Activated T-cell treated with anti-CD3 and anti-CD28 coated beads, Interleukin-2, amount 50 U/mL, for 72 hours (primary cell): ENCODE measurements around the gene RNF125. TPM values are rescaled to one million over a fixed set of nuclear protein-coding genes. Genes with fewer than 3 reads are reported as not detected.
A peak's percentile ranks its signal among the peaks of the same experiment; 100 is the strongest.
"Not testable (repeated sequence)": the region's sequence is repeated elsewhere in the genome, so short reads cannot be mapped to it uniquely, and the experiment has no call there.

Experiments used
- ATAC-seq, 2 donors: fragments of 150-1000 bp; cut with Tn5 transposase; replicated peaks in 1 of 2; 2 replicates each; pipeline ENCODE4 v1.10.0; 2021; ENCODE audit warnings: moderate library complexity in 2 of 2, mild to moderate bottlenecking in 1 of 2
- DNase-seq, 2 donors: peaks; one replicate each; pipeline ENCODE4 v3.0.0; 2021 to 2022; ENCODE audit warnings: mixed read lengths in 1 of 2
- H3K27ac Mint-ChIP-seq: one replicate; pipeline ENCODE4 v1.8.0; 2022; ENCODE audit warnings: mild to moderate bottlenecking, moderate library complexity, mixed read lengths
- H3K27me3 Mint-ChIP-seq: one replicate; pipeline ENCODE4 v1.8.0; 2022; ENCODE audit warnings: low read depth, mixed read lengths
- H3K36me3 Mint-ChIP-seq, 2 donors: one replicate each; pipeline ENCODE4 v1.8.0; 2022; ENCODE audit warnings: mixed read lengths in 2 of 2, mild to moderate bottlenecking in 1 of 2; ENCODE audit not compliant: insufficient read depth in 2 of 2
- H3K4me1 Mint-ChIP-seq: one replicate; pipeline ENCODE4 v1.8.0; 2022; ENCODE audit warnings: low read depth, mixed read lengths
- H3K4me3 Mint-ChIP-seq, 2 donors: one replicate each; pipeline ENCODE4 v1.8.0; 2022; ENCODE audit warnings: mild to moderate bottlenecking in 2 of 2, mixed read lengths in 2 of 2, moderate library complexity in 2 of 2
- H3K9me3 Mint-ChIP-seq, 2 donors: one replicate each; pipeline ENCODE4 v1.8.0; 2022; ENCODE audit warnings: mixed read lengths in 2 of 2
- total RNA-seq, 2 donors: library from RNA; stranded (reverse); gene quantifications; one replicate each; pipeline ENCODE4 v1.2.3, GENCODE V29; 2022

Gene RNF125
- total RNA-seq, 2 donors from 2014 or later, result 40.5 to 43.3 TPM

DNA sequence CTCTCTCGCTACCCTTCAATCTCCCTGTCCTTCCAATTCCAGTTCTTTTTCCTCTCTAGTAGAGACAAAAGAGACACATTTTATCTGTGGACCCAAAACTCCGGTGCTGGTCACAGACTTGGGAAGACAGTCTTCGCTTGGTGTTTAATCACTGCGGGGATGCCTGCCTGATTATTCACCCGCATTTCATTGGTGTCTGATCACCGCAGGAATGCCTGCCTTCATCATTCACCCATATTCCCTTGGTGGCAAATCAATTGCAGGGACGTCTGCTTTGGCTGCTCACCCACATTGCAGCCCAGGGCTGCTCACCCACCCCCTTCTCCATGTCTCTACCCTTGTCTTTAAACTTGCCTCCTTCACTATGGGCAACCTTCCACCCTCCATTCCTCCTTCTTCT is 17.5 kb upstream of the RNF125 start:
- not testable (repeated sequence) for H3K4me3 Mint-ChIP-seq, H3K4me1 Mint-ChIP-seq, H3K36me3 Mint-ChIP-seq, H3K9me3 Mint-ChIP-seq, DNase-seq, H3K27ac Mint-ChIP-seq, H3K27me3 Mint-ChIP-seq, ATAC-seq

DNA sequence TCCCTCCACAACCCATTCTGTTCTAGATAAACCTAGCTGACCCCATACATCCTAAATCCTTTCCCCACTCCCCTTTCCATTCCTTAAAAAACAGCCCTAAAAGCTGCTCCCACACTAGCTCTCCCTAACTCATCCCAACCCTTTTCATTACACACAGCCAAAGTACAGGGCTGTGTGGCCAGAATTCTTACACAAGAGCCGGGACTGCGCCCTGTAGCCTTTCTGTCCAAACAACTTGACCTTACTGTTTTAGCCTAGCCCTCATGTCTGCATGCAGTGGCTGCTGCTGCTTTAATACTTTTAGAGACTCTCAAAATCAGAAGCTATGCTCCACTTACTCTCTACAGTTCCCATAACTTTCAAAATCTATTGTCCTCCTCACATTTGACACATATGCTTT is 14.8 kb upstream of the RNF125 start:
- ATAC-seq, DNase-seq, H3K27me3 Mint-ChIP-seq, H3K36me3 Mint-ChIP-seq, H3K4me3 Mint-ChIP-seq, H3K9me3 Mint-ChIP-seq, H3K4me1 Mint-ChIP-seq, H3K27ac Mint-ChIP-seq: not testable (repeated sequence)

GRCh38 chr18:32010124-32010721 is 8.4 kb upstream of the RNF125 start:
- H3K4me3 Mint-ChIP-seq, result peak overlapping the region in 1 of 2 donors; percentile 29
- H3K9me3 Mint-ChIP-seq, result peaks cover 0 to 2% of the 10 kb centered on the region in 2 donors
- H3K27me3 Mint-ChIP-seq, result no peaks in the 10 kb centered on the region
- no peaks in the 10 kb centered on the region for H3K36me3 Mint-ChIP-seq
- peak in 1 of 2 donors; percentile 47 for ATAC-seq
- peaks cover 7% of the 10 kb centered on the region for H3K4me1 Mint-ChIP-seq
- no peak for DNase-seq
- H3K27ac Mint-ChIP-seq, result peak overlapping the region; percentile 72

- DNase-seq (no peak), ATAC-seq (no peak)
- Mint-ChIP-seq H3K4me3 (no peak overlapping the region), H3K27ac (no peak overlapping the region), H3K9me3 (peaks cover 0 to 2% of the 10 kb centered on the region in 2 donors), H3K27me3 (no peaks in the 10 kb centered on the region), H3K36me3 (no peaks in the 10 kb centered on the region), H3K4me1 (peaks cover 7% of the 10 kb centered on the region)
Measured at GRCh38 chr18:32011193-32011592, 7.4 kb upstream of the RNF125 start.

- Mint-ChIP-seq H3K4me3 (peak overlapping the region; percentile 93 to 97), H3K4me1 (peaks cover 34% of the 10 kb centered on the region), H3K9me3 (no peaks in the 10 kb centered on the region), H3K27ac (peak overlapping the region; percentile 92), H3K27me3 (no peaks in the 10 kb centered on the region), H3K36me3 (peaks cover 4 to 17% of the 10 kb centered on the region in 2 donors)
- DNase-seq, result peak; percentile 57 to 60
- peak; percentile 27 to 42 for ATAC-seq
Measured at GRCh38 chr18:32019251-32019948, 775 bp downstream of the RNF125 start.

DNA sequence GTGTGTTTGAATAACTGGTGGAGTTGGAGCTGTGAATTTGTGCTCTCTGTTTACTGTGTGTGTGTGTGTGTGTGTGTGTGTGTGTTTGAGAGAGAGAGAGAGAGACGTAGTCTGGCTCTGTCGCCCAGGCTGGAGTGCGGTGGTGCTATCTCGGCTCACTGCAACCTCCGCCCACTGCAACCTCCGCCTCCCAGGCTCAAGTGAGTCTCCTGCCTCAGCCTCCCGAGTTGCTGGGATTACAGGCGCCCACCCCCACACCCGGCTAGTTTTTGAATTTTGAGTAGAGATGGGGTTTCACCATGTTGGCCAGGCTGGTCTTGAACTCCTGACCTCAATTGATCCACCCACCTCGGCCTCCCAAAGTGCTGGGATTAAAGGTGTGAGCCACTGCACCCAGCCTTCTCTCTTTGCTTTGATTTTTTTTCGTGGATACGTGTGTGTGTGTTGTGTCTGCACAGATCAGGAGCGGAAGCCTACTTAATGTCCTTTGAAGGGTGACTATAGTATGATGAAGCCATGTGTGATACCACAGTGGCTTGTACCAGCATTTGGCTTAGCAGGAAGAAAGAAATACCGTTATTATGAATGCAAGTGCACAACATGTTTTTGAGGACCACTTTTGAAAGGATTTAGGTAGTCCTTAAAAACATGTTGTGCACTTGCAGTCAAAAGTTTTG is 1.5 kb downstream of the RNF125 start:
- H3K4me1 Mint-ChIP-seq, result peaks cover 40% of the 10 kb centered on the region
- H3K36me3 Mint-ChIP-seq, result peaks cover 5 to 20% of the 10 kb centered on the region in 2 donors
- peak overlapping the region; percentile 93 to 97 for H3K4me3 Mint-ChIP-seq
- ATAC-seq (peak; percentile 26 to 34), DNase-seq (peak; percentile 51 to 60)
- peak overlapping the region; percentile 15 for H3K27ac Mint-ChIP-seq
- not testable (repeated sequence) for H3K27me3 Mint-ChIP-seq, H3K9me3 Mint-ChIP-seq

DNA sequence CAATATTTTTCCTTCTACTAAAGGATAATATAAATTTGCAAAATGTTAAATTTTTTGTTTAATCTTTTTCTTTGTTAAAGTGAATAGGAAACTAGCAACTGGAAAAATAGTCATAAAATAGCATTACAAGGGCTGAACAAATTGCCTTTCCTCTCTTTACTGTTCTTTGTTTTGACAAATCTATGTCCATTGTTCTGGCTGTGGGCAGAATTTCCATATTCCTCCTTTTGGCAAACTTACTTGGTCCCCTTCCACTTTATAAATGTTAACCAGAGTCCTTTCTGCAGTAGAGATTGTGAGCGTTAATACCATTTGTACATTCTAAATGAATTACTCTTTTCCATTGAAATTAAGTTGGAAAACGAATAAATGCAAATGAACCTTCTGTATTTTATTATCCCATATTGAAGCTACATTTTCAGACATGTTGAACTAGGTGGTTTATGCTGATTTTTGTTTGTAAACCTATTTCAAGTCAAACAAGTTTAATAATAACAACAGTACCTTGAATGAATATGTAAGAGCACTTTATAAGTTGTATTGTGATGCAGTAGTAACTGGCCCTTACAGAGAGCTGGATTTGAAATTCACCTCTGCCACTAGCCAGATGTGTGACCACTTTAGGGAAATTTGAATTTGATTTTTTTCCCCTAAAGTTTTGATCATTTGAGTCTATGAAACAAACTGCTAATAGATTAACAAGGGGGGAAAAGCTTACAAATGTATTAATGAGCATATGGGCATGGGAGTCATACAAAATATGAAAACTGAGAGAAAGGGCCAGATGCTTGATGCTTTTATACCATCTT is 3.3 kb downstream of the RNF125 start:
- H3K27me3 Mint-ChIP-seq, result no peaks in the 10 kb centered on the region
- ATAC-seq (no peak), DNase-seq (no peak)
- H3K4me1 Mint-ChIP-seq, result peaks cover 59% of the 10 kb centered on the region
- H3K27ac Mint-ChIP-seq, result peak overlapping the region; percentile 74
- peaks cover 6 to 21% of the 10 kb centered on the region in 2 donors for H3K36me3 Mint-ChIP-seq
- H3K9me3 Mint-ChIP-seq, result no peaks in the 10 kb centered on the region
- peak overlapping the region; percentile 88 to 97 for H3K4me3 Mint-ChIP-seq

- no peaks in the 10 kb centered on the region for H3K9me3 Mint-ChIP-seq
- DNase-seq (no peak), ATAC-seq (no peak)
- H3K4me1 Mint-ChIP-seq, result peaks cover 83% of the 10 kb centered on the region
- H3K36me3 Mint-ChIP-seq, result peaks cover 4 to 26% of the 10 kb centered on the region in 2 donors
- H3K27me3 Mint-ChIP-seq, result no peaks in the 10 kb centered on the region
- H3K4me3 Mint-ChIP-seq, result peak overlapping the region; percentile 65 to 78
- H3K27ac Mint-ChIP-seq, result peak overlapping the region; percentile 84
Measured at GRCh38 chr18:32025744-32026143, 7.1 kb downstream of the RNF125 start.

- ATAC-seq, result peak; percentile 28 to 34
- peaks cover 4 to 31% of the 10 kb centered on the region in 2 donors for H3K36me3 Mint-ChIP-seq
- H3K27me3 Mint-ChIP-seq, result no peaks in the 10 kb centered on the region
- peaks cover 83% of the 10 kb centered on the region for H3K4me1 Mint-ChIP-seq
- H3K27ac Mint-ChIP-seq, result peak overlapping the region; percentile 83
- H3K9me3 Mint-ChIP-seq, result no peaks in the 10 kb centered on the region
- no peak for DNase-seq
- H3K4me3 Mint-ChIP-seq, result peak overlapping the region; percentile 65 to 78
Measured at GRCh38 chr18:32026491-32027086, 8.0 kb downstream of the RNF125 start.

DNA sequence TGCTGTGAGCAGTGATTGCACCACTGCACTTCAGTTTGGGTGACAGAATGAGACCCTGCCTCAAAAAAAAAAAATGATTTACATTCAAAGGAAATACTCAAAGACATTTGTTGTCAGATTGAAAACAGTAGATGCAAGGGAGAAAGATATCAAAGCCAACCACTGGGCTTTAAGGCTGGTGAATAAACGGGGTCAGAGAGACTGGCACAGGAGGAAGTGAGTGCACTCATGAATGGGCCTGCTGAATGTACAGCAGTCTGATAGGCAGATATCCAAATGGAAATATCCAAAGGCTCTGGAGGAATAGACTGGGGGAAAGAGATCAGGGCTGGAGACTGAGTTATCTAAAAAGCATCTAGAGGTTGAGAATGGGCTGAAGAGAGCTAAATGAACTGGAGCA is 10.9 kb downstream of the RNF125 start:
- peak overlapping the region; percentile 68 for H3K27ac Mint-ChIP-seq
- H3K4me3 Mint-ChIP-seq, result peak overlapping the region; percentile 25 to 66
- H3K36me3 Mint-ChIP-seq, result peaks cover 5 to 30% of the 10 kb centered on the region in 2 donors
- DNase-seq (no peak), ATAC-seq (peak; percentile 46 to 57)
- no peaks in the 10 kb centered on the region for H3K27me3 Mint-ChIP-seq
- H3K9me3 Mint-ChIP-seq, result no peaks in the 10 kb centered on the region
- peaks cover 95% of the 10 kb centered on the region for H3K4me1 Mint-ChIP-seq

DNA sequence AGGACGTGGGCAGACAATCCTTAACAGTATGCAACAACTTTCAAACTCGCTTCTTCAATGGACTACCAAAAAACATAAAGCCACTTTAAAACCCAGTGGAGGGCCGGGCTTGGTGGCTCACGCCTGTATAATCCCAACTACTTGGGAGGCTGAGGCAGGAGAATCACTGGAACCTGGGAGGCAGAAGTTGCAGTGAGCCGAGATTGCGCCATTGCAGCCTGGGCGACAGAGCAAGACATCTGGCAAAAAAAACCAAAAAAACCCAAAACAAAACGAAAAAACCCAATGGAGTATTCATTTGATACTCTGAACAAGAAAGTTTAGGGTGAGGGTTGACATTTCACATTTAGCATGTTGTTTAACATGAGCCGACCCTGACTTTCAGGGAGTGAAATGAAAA is 14.0 kb downstream of the RNF125 start:
- ATAC-seq, result no peak
- Mint-ChIP-seq H3K4me1 (peaks cover 95% of the 10 kb centered on the region), H3K27me3 (no peaks in the 10 kb centered on the region), H3K36me3 (peaks cover 6 to 33% of the 10 kb centered on the region in 2 donors), H3K9me3 (no peaks in the 10 kb centered on the region), H3K27ac (peak overlapping the region; percentile 81), H3K4me3 (peak overlapping the region in 1 of 2 donors; percentile 44)
- DNase-seq, result no peak

GRCh38 chr18:32036506-32037180 is 18.0 kb downstream of the RNF125 start:
- H3K9me3 Mint-ChIP-seq, result no peaks in the 10 kb centered on the region
- H3K27me3 Mint-ChIP-seq, result no peaks in the 10 kb centered on the region
- H3K4me3 Mint-ChIP-seq, result peak overlapping the region; percentile 78 to 90
- ATAC-seq (peak; percentile 74 to 75), DNase-seq (no peak)
- peaks cover 14 to 43% of the 10 kb centered on the region in 2 donors for H3K36me3 Mint-ChIP-seq
- H3K27ac Mint-ChIP-seq, result peak overlapping the region; percentile 100
- H3K4me1 Mint-ChIP-seq, result peaks cover 95% of the 10 kb centered on the region
